GM21619 (cell line): ENCODE measurements around the gene B4GALT6.

Source experiments
- ATAC-seq: cut with Tn5 transposase; IDR thresholded peaks from one replicate; pipeline ENCODE4 v1.9.1; 2021; ENCODE audit not compliant: unreplicated experiment

B4GALT6 gene

GRCh38 chr18:31688606-31689005 is 4.2 kb upstream of the B4GALT6 start:
- ATAC-seq = no peak

GRCh38 chr18:31686986-31687928 is 2.9 kb upstream of the B4GALT6 start:
- ATAC-seq = no peak

- no peak for ATAC-seq
These were observed 2.2 kb upstream of the B4GALT6 start for GRCh38 chr18:31686572-31686971.

GRCh38 chr18:31685097-31686082 is 1.0 kb upstream of the B4GALT6 start:
- peak; percentile 65 for ATAC-seq

- no peak for ATAC-seq
These were observed 458 bp downstream of the B4GALT6 start for GRCh38 chr18:31683968-31684278.

GRCh38 chr18:31683106-31683505 is 1.3 kb downstream of the B4GALT6 start:
- ATAC-seq = no peak

GRCh38 chr18:31680831-31681568 is 3.4 kb downstream of the B4GALT6 start:
- no peak for ATAC-seq

GRCh38 chr18:31680433-31680811 is 4.0 kb downstream of the B4GALT6 start:
- no peak for ATAC-seq

- ATAC-seq = no peak
These were observed 4.5 kb downstream of the B4GALT6 start for GRCh38 chr18:31679791-31680432.

GRCh38 chr18:31679133-31679742 is 5.1 kb downstream of the B4GALT6 start:
- no peak for ATAC-seq

GRCh38 chr18:31678425-31678824 is 6.0 kb downstream of the B4GALT6 start:
- no peak for ATAC-seq

GRCh38 chr18:31677592-31677991 is 6.8 kb downstream of the B4GALT6 start:
- ATAC-seq = no peak

GRCh38 chr18:31675404-31675803 is 9.0 kb downstream of the B4GALT6 start:
- ATAC-seq = no peak

GRCh38 chr18:31672628-31673135 is 11.7 kb downstream of the B4GALT6 start:
- no peak for ATAC-seq

- ATAC-seq = no peak
These were observed 12.4 kb downstream of the B4GALT6 start for GRCh38 chr18:31671951-31672350.

- no peak for ATAC-seq
These were observed 14.8 kb downstream of the B4GALT6 start for GRCh38 chr18:31669541-31669940.

- no peak for ATAC-seq
These were observed 17.2 kb downstream of the B4GALT6 start for GRCh38 chr18:31667185-31667584.

- ATAC-seq = no peak
These were observed 18.3 kb downstream of the B4GALT6 start for GRCh38 chr18:31666055-31666454.

GRCh38 chr18:31664101-31664500 is 20.3 kb downstream of the B4GALT6 start:
- no peak for ATAC-seq

- no peak for ATAC-seq
These were observed 22.4 kb downstream of the B4GALT6 start for GRCh38 chr18:31661965-31662364.
